ENCODE data around the gene KAT7.

KAT7 gene

GRCh38 chr17:49760932-49761558, 27.4 kb upstream of the KAT7 start:
- no peak for FAIRE-seq

DNA sequence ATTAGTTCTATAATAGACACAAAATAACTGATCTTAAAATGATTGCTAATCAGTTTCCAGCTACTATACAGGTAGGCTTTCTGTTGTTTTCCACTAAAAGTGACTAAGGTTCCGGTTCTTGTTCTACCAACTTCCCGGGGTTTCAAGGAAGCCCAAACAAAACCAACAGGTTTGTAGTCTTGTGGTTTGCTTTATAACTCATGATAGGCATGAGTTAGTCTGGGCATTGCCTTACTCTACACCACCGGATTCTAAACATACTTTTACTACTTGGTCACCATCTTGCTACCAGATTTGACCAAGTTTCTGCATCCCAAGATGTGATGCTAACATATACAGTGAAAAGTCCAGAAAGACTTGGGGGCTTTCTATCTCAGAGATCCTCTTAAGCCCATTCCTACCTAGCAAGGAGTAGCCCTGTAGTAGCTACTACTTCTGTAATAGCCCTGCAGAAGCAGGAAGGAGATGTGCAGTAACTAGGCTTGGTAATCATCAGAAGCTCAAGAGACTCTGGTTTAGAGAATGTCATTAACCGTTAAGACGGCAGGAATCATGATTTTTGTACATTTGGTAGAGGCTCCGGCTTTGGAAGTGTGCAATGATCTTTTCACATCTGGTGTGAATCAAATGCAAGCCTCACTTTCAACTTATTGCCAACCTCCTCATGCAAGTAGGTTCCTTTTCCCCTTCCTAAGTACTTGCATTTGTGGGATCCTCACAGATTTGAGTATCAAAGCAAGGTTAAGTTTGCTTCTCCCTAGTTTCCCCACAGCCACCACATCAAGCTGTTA, 26.1 kb upstream of the KAT7 start:
- no peak for FAIRE-seq

- FAIRE-seq: peak; percentile 96
Measured at GRCh38 chr17:49763735-49764558, 24.5 kb upstream of the KAT7 start, which contains the start of gene FAM117A. Gene FAM117A, minus strand, starts transcription at chr17:49764131. Its CDS starts 44 bp downstream, at chr17:49764087.

DNA sequence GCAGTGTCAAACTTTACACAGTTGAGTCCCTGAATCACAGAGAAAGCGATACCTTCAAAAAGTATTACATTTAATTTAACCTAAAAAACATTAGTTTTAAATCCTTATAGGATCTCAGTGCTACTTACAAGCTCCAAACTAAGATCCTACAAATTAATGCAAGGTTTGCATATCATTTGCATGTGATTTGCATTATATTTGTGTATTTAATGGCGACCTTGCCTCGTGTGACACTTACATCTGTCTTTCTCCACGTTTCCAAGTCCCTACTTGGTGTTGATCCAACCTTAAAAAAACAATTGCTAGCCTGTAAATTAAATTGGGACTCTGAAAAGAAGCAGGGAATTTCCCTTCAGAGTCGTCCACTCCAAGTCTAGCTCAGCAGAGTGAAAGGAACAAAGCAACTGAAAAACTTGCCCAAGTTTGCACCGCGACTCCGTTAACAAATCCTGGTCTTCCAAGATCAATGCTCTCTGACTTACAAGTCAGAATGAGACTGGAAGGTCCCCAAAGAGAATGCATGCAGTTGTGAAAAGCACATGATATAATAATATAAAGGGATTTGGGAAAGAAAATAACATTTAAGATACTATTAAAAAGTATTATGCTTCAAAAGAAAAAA, 23.8 kb upstream of the KAT7 start:
- FAIRE-seq: no peak

- no peak for FAIRE-seq
Measured at GRCh38 chr17:49766918-49767530, 21.5 kb upstream of the KAT7 start.

DNA sequence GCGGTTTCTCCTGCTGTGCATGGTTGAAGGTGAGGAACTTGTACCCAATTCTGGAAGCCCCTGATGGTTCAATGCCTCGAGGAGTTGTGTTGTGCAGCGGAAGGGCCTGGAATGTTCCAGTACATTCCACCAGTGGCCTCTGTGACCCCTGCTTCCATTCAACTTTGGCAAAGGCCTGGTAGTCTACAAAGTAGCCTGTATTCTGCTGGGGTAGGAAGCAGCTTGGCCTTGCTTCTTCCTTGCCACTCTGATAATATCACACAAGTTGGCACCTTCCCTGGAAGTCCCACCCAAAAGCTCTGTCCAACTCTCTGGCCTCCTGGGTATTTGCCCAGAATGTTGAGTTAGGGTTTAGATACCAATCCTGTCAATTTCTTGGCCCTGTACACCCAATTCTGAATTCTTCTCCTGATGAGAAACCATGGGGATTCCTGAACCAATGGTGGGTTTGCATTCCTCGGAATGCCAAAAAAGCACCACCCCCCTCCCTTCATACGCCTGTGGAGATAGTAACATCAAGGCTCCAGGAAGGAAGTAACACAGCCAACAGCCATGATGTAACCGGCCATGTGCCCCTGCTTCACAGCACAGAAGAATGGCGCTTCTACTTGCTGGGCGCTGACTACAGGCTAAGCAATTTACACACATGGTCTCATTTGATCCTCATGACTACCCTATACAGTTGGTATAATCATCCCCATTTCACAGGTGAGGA, 12.8 kb upstream of the KAT7 start:
- no peak for FAIRE-seq

GRCh38 chr17:49776551-49777300, 11.8 kb upstream of the KAT7 start:
- FAIRE-seq: no peak

- FAIRE-seq: no peak
Measured at GRCh38 chr17:49777563-49777962, 10.9 kb upstream of the KAT7 start.

DNA sequence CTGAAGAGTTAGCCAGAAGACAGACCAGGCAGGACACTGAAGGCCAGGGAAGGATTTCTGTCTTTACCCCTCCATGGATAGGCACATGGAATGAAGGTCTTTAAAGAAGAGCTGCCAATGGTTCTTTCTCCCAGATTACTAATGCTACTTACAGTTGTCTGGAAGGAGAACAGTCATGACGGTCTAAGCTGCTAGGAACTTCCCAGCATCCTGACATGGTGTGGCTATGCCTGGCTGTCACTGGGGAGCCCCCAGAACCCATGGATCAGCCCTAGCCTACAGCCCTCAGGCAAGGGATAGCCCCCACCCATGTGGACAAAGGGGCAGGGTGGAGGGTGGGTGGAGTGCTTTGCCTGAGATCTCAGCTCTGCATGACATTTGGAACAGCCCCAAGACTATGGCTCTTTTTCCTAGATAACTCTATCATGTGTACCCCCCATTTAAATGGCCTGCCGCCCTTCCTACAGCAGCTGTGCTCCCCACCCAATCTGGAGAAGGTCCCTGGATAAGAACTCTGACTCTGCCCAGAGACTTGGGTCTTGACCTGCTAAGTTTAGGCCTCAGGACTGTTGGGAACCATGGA, 9.2 kb upstream of the KAT7 start:
- FAIRE-seq: no peak

- FAIRE-seq: peak; percentile 61
Measured at GRCh38 chr17:49779739-49780231, 8.7 kb upstream of the KAT7 start.

DNA sequence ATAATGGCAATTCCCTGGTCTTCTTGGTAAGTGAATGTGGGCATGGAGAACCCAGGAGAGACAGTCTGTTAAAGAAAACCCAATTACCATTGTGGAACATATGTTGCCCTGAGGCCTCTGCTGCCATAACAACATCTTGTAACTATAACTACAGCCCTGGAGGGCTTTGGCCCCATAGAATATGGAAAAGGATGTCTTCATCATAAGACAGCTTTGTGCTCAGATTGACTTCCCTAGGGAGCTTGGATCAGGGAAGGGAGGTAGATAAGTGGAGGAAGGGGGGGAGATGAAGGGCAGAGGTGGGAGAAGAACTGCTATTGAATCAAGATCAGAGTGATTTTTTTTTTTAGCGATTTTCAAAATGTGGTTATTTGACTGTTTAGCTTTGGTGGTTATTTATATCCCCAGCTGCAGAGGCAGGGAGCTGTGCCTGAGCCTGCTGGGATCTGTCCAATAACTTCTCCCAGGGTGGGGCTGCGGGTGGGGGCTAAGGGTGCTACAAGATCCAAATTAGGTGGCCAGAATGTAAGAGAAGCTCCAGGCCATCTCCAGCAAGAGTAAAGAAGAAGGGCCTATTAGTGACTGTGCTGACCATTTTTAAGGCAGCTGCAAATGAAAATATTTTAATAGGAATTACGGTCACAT, 5.3 kb upstream of the KAT7 start:
- no peak for FAIRE-seq

GRCh38 chr17:49783791-49784190, 4.7 kb upstream of the KAT7 start:
- FAIRE-seq: no peak

GRCh38 chr17:49784636-49785035, 3.8 kb upstream of the KAT7 start:
- FAIRE-seq: no peak

DNA sequence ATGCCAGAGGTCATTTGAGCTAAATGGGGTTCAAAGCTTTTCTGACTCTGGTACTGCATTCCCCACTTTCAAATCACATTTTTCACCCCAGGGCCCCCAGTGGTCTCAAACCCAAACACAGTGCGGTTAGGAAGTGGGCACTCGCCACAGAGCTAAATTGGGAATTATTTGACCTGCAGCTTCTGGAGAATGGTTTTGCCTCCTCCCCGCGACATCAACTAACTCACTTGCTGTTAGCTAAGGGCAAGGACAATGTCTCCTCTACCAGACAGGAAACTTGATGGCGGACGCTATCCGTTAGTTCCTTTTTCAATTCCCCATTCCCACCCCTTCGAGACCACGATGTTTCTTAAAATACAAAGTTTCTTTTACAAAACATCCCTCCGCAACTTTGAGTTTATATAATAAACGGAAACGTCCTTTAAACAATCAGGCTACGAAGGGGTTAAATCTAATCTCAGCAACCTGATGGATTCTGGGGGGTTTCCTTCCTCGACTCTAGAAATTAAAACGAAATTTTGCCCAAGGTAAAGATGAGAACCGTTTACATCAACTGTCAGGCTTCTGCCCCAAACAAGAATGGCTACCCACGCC, 500 bp upstream of the KAT7 start:
- no peak for FAIRE-seq

DNA sequence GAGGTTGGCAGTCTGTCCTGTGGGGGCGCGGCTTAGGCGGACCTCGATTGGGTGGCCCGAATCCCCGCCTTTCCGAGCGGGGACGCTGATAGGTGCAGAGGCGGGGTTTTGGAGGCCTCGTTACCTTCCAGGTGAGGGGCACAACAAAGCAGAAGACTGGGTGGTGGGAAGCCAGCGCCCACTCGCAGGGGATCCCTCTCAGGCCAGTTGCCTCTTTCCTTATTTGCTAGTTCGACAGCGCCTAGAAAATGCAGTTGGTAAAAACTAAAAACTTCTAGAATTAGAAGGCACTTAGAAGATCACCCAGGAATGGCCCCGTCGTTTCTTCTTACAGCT, 730 bp downstream of the KAT7 start:
- FAIRE-seq: no peak

DNA sequence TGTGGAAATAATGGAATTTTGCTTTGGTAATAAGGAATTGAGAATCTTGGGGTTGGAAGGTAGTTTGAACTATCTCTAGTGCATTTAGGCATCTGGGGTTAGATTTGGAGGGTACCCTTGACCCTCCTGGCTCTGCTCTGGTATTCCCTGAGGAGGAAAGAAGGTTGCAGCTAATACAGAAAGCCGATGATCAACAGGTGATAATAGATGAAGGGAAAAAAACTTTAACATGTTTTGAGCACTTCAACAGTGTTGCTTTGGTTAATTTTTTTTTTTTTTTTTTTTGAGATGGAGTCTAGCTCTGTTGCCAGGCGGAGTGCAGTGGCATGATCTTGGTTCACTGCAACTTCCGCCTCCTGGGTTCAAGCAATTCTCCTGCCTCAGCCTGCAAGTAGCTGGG, 4.8 kb downstream of the KAT7 start:
- no peak for FAIRE-seq

DNA sequence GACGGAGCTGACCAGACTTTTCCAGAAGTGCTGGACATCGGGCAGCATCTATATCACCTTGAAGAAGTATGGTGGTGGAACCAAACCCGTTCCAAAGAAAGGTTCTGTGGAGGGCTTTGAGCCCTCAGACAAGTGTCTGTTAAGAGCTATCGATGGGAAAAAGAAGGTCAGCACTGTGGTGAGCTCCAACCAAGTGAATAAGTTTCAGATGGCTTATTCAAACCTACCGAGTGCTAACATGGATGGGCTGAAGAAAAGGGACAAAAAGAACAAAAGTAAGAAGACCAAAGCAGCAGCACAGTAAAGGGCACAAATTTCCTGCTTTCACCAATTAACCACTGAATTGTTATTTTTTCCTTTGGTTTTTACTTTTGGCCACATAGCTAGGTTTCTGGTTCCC, 6.9 kb downstream of the KAT7 start:
- no peak for FAIRE-seq

DNA sequence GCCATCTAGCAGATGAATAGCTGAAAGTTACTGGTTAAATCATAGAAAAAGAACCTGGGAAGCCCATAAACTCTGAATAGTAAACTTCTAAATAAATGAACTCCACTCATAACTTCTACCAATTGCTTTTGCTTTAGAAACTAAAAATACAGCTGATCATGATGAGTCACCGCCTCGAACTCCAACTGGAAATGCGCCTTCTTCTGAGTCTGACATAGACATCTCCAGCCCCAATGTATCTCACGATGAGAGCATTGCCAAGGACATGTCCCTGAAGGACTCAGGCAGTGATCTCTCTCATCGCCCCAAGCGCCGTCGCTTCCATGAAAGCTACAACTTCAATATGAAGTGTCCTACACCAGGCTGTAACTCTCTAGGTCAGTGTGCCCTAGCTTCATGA, 9.7 kb downstream of the KAT7 start:
- no peak for FAIRE-seq

GRCh38 chr17:49798738-49799137, 10.3 kb downstream of the KAT7 start:
- FAIRE-seq: no peak

DNA sequence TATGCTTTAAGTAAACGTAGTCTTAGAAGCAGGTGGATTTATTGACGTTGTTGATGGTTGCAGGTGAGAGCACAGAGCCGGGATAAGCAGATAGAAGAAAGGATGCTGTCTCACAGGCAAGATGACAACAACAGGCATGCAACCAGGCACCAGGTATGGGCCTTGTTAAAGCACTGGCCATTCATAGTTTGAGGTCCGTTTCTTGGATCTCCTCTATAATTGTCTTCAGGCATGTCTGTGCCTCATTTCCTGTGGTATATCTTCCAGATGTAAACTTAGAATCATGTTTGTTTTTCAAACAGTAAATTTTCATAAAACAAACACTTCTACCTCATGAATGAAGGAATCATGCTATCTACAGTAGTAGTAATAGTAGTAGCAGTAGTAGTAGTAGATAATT, 20.6 kb downstream of the KAT7 start:
- FAIRE-seq: no peak
